GM11168 (cell line): ENCODE results near the gene POLDIP3.
"Not testable (repeated sequence)": the region's sequence is repeated elsewhere in the genome, so short reads cannot be mapped to it uniquely, and the experiment has no call there.

Experiments
- in situ Hi-C: fragments of 300-500 bp; cut with MboI; formaldehyde crosslinking; loops from one replicate; pipeline ENCODE4 v1.12.0; 2022; ENCODE audit warnings: low sequenced_read_pairs; ENCODE audit not compliant: unreplicated experiment

The POLDIP3 gene

GRCh38 chr22:42620084-42620483 lies 5.4 kb upstream of the POLDIP3 start:
- in situ Hi-C loops = no loop called here

- in situ Hi-C loops = no loop called here
Observed at GRCh38 chr22:42619261-42620063, 4.8 kb upstream of the POLDIP3 start.

- in situ Hi-C loops = no loop called here
Observed at GRCh38 chr22:42617155-42617983, 2.7 kb upstream of the POLDIP3 start.

- in situ Hi-C loops = not testable (repeated sequence)
Observed at GRCh38 chr22:42615860-42616175, 1.1 kb upstream of the POLDIP3 start.

- in situ Hi-C loops = no loop called here
Observed at GRCh38 chr22:42615092-42615859, 593 bp upstream of the POLDIP3 start.

- in situ Hi-C loops = no loop called here
Observed at GRCh38 chr22:42613872-42614301, 796 bp downstream of the POLDIP3 start.

- in situ Hi-C loops = no loop called here
Observed at GRCh38 chr22:42612336-42612735, 2.3 kb downstream of the POLDIP3 start.

GRCh38 chr22:42611051-42611450 lies 3.6 kb downstream of the POLDIP3 start:
- in situ Hi-C loops = no loop called here

GRCh38 chr22:42610186-42610585 lies 4.5 kb downstream of the POLDIP3 start:
- in situ Hi-C loops = no loop called here

- in situ Hi-C loops = no loop called here
Observed at GRCh38 chr22:42608823-42609361, 5.8 kb downstream of the POLDIP3 start.

- in situ Hi-C loops = no loop called here
Observed at GRCh38 chr22:42608136-42608822, 6.4 kb downstream of the POLDIP3 start.

GRCh38 chr22:42607641-42608040 lies 7.0 kb downstream of the POLDIP3 start:
- in situ Hi-C loops = not testable (repeated sequence)

- in situ Hi-C loops = no loop called here
Observed at GRCh38 chr22:42604403-42604802, 10.3 kb downstream of the POLDIP3 start.

GRCh38 chr22:42603427-42603826 lies 11.3 kb downstream of the POLDIP3 start:
- in situ Hi-C loops = no loop called here

- in situ Hi-C loops = no loop called here
Observed at GRCh38 chr22:42602470-42602869, 12.2 kb downstream of the POLDIP3 start.

- in situ Hi-C loops = no loop called here
Observed at GRCh38 chr22:42601879-42602465, 12.7 kb downstream of the POLDIP3 start.

GRCh38 chr22:42596863-42597530 lies 17.7 kb downstream of the POLDIP3 start:
- in situ Hi-C loops = no loop called here

GRCh38 chr22:42596336-42596735 lies 18.3 kb downstream of the POLDIP3 start:
- in situ Hi-C loops = no loop called here

GRCh38 chr22:42595434-42595833 lies 19.2 kb downstream of the POLDIP3 start:
- in situ Hi-C loops = no loop called here
